A673 (cell line): ENCODE results near the gene RTP4. TPM values are rescaled to one million over a fixed set of nuclear protein-coding genes. Genes with fewer than 3 reads are reported as not detected.

Experiments
- BruUV-seq: library from RNA; stranded (reverse); fragments of 400-500 nt; replicated peaks from 2 replicates; lab custom pipeline; 2021; lab: Mats Ljungman, UMichigan
- CTCF ChIA-PET: fragments of 300-600 bp; sonication (Branson Sonifier 250); formaldehyde crosslinking; loops from one replicate; lab custom pipeline; 2022; ENCODE audit warnings: antibody characterized with exemption; lab: Charles Lee
- POLR2A ChIA-PET: fragments of 300-600 bp; sonication (Branson Sonifier 250); formaldehyde crosslinking; loops from one replicate; lab custom pipeline; 2022; ENCODE audit warnings: antibody characterized with exemption; ENCODE audit not compliant: low non-redundant PET; lab: Charles Lee
- DNase-seq: peaks from one replicate; pipeline ENCODE4 v3.0.0-alpha.2; 2015; ENCODE audit warnings: low spot score
- H3K27ac ChIP-seq: fragments of 200-600 bp; sonication (generic); 2 replicates; pipeline ENCODE4 v1.5.1; 2016; ENCODE audit warnings: mixed run types, low read depth, mild to moderate bottlenecking, mixed read lengths, antibody characterized with exemption, low read length; ENCODE audit not compliant: poor library complexity, severe bottlenecking
- H3K27me3 ChIP-seq: fragments of 200-600 bp; sonication (generic); replicated peaks from 2 replicates; pipeline ENCODE4 v1.6.1; 2017; ENCODE audit warnings: mixed run types, low read depth, mild to moderate bottlenecking, mixed read lengths, antibody characterized with exemption, low read length; ENCODE audit not compliant: insufficient read depth, poor library complexity
- H3K36me3 ChIP-seq: fragments of 200-600 bp; sonication (generic); 2 replicates; pipeline ENCODE4 v1.6.1; 2016; ENCODE audit warnings: mixed run types, mild to moderate bottlenecking, mixed read lengths, antibody characterized with exemption, low read length; ENCODE audit not compliant: insufficient read depth, poor library complexity, severe bottlenecking
- H3K4me1 ChIP-seq: fragments of 200-600 bp; sonication (generic); 2 replicates; pipeline ENCODE4 v1.6.1; 2017; ENCODE audit warnings: mixed run types, mild to moderate bottlenecking, mixed read lengths, antibody characterized with exemption, low read length; ENCODE audit not compliant: insufficient read depth, poor library complexity, severe bottlenecking
- H3K4me3 ChIP-seq: fragments of 200-600 bp; sonication (generic); 2 replicates; pipeline ENCODE4 v1.5.1; 2016; ENCODE audit warnings: low read depth, mixed run types, mild to moderate bottlenecking, mixed read lengths, low read length; ENCODE audit not compliant: poor library complexity, severe bottlenecking
- H3K9me3 ChIP-seq: fragments of 200-600 bp; sonication (generic); 2 replicates; pipeline ENCODE4 v1.6.1; 2016; ENCODE audit warnings: mixed run types, low read depth, mild to moderate bottlenecking, mixed read lengths, antibody characterized with exemption, low read length; ENCODE audit not compliant: poor library complexity, severe bottlenecking
- CTCF ChIP-seq: fragments of 300-800, 200-600 bp; sonication (generic); conservative IDR thresholded peaks from 2 replicates; pipeline ENCODE4 v1.5.1; 2017; ENCODE audit warnings: low read depth, mild to moderate bottlenecking, antibody characterized with exemption, low read length, moderate library complexity, mixed read lengths
- EZH2 ChIP-seq: fragments of 200-600 bp; sonication (generic); IDR thresholded peaks from 2 replicates; pipeline ENCODE4 v1.6.1; 2017; ENCODE audit warnings: borderline replicate concordance, low read depth, mild to moderate bottlenecking, mixed read lengths, antibody characterized with exemption, low read length; ENCODE audit not compliant: poor library complexity, severe bottlenecking
- intact Hi-C: fragments of 100-400 bp; cut with micrococcal nuclease; formaldehyde crosslinking; loops from one replicate; pipeline ENCODE4 v1.10.0; 2022; ENCODE audit not compliant: unreplicated experiment
- total RNA-seq: library from RNA; stranded (reverse); gene quantifications from 2 replicates; pipeline ENCODE4 v1.2.3, GENCODE V29; 2021

Gene RTP4
- total RNA-seq, 1 experiment from 2014 or later: not detected

- Histone ChIP-seq H3K4me3 (no peak overlapping the region), H3K4me1 (no peaks in the 10 kb centered on the region), H3K27ac (no peak overlapping the region), H3K27me3 (no peaks in the 10 kb centered on the region), H3K36me3 (no peaks in the 10 kb centered on the region), H3K9me3 (no peaks in the 10 kb centered on the region)
- no TSS peak for BruUV-seq
- ChIA-PET CTCF (no interaction called here), POLR2A (no interaction called here)
- TF ChIP-seq EZH2 (no peak), CTCF (no peak)
- intact Hi-C loops: no loop called here
- DNase-seq: no peak
Observed at GRCh38 chr3:187385296-187385695, 17.1 kb downstream of the RTP4 start.

GRCh38 chr3:187396661-187397060 lies 28.5 kb downstream of the RTP4 start:
- CTCF ChIA-PET: no interaction called here
- Histone ChIP-seq H3K36me3 (no peaks in the 10 kb centered on the region), H3K27me3 (no peaks in the 10 kb centered on the region), H3K4me3 (no peak overlapping the region), H3K9me3 (no peaks in the 10 kb centered on the region), H3K27ac (no peak overlapping the region), H3K4me1 (no peaks in the 10 kb centered on the region)
- no peak for TF ChIP-seq EZH2
- TF ChIP-seq CTCF: no peak
- DNase-seq: no peak
- BruUV-seq: no TSS peak
- POLR2A ChIA-PET: no interaction called here
- intact Hi-C loops: no loop called here

- H3K36me3 ChIP-seq: no peaks in the 10 kb centered on the region
- TF ChIP-seq EZH2 (no peak), CTCF (no peak)
- POLR2A ChIA-PET: no interaction called here
- intact Hi-C loops: no loop called here
- no peaks in the 10 kb centered on the region for H3K9me3 ChIP-seq
- BruUV-seq: no TSS peak
- H3K4me3 ChIP-seq: no peak overlapping the region
- H3K27ac ChIP-seq: no peak overlapping the region
- no peaks in the 10 kb centered on the region for H3K4me1 ChIP-seq
- DNase-seq: no peak
- CTCF ChIA-PET: no interaction called here
- no peaks in the 10 kb centered on the region for H3K27me3 ChIP-seq
Observed at GRCh38 chr3:187398955-187399354, 30.8 kb downstream of the RTP4 start.
